HL-60/S4 treated with retinoic acid at 250 ng/mL for 4 days and 3 days (cell line): Measurements from ENCODE around the gene ANKRD27.
"Not testable (repeated sequence)": the region's sequence is repeated elsewhere in the genome, so short reads cannot be mapped to it uniquely, and the experiment has no call there.

Experiments
- in situ Hi-C: fragments of 300-500 bp; cut with MboI; formaldehyde crosslinking; loops from 2 replicates; pipeline ENCODE4 v1.7.0; 2022; ENCODE audit warnings: low sequenced_read_pairs

Gene ANKRD27

DNA sequence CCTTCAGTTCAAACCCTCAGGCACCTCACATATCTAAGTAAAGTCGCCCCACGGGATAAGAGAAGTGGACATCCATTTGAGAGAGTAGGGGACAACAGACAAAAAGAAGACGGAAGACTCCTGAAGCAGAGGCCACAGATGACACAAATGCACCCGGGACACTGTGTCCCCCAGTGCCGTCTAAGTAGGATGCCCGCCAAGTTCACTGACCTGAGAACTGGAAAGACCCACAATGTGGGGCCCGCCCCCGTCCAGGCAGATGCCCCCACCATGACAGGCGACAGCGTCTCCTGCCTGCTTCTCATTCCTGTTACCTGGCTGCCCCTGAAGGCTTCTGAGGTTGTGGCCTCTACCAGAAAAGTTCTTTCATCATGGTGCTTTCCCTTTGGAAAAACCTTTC is 16.9 kb downstream of the ANKRD27 start:
- in situ Hi-C loops, result no loop called here

DNA sequence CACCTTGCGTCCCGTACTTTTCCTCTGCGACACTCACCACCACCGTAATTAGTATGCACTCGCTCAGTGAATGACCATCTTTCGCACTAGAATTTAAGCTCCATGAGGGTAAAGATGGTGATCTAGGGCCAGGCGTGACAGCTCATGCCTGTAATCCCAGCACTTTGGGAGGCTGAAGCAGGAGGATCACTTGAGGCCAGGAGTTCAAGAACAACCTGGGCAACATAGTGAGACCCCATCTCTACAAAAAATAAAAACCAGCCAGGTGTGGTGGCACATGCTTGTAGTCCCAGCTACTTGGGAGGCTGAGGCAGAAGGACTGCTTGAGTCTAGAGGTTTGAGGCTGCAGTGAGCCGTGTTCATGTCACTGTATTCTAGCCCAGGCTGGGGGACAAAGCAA is 18.6 kb downstream of the ANKRD27 start:
- in situ Hi-C loops, result not testable (repeated sequence)

DNA sequence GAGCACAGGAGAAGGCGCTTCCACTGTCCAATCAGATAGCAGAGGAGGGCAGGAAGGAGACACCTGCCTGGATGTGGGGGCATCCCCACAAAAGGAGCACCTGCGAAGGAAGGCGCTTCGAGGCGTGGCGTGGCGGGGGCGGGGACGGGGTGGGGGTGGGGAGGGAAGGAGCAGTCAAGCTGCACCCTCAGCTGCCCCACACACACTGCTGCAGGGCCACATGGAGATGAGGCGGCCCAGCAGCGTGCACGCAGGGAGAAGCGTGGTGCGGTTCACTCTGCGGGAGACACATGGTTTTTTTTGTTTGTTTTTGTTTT is 21.4 kb downstream of the ANKRD27 start:
- in situ Hi-C loops, result no loop called here

DNA sequence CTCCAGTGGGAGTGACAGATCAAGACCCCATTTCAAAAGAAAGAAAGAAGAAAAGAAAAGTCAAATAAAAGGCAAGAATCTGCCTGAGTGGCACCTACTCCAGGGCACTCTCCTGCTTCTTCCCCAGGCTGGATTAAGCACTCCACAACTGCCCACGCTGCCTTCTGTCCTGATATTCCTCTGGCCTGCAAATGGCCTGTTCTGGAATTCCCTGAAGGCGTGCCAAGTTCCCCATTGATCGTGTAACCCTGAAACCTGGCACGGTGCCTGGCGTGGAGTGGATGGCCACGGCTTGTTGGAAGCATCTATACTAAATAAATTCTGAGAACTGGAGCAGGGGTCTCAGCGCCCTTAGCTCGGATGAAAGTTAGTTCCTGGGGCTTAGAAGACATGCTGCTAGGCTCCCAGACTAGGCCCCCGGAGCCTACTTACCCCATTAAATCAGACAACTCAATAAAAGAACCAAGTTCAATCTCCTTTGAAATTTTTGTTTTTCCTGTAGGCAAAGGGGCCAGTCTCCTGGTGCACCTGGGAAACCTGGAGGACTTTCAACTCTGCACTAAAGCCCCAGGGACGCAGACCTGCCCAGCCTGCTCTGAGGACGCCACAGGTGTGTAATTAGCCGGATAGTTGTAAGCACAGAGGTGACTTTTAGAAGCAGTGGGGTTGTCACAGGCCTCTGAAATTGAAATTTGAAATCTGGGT is 21.9 kb downstream of the ANKRD27 start:
- in situ Hi-C loops, result no loop called here

DNA sequence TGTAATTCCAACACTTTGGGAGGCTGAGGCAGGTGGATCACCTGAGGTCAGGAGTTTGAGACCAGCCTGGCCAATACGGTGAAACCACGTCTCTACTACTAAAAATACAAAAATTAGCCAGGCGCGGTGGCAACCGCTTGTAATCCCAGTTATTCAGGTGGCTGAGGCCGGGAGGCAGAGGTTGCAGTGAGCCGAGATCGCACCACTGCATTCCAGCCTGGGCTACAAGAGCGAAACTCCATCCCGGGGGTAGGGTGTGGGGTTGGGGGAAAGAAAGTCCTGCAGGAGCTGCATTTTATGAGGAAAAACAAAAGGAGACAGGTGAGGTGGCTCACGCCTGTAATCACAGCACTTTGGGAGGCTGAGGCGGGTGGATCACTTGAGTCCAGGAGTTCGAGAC is 22.6 kb downstream of the ANKRD27 start:
- in situ Hi-C loops, result not testable (repeated sequence)

DNA sequence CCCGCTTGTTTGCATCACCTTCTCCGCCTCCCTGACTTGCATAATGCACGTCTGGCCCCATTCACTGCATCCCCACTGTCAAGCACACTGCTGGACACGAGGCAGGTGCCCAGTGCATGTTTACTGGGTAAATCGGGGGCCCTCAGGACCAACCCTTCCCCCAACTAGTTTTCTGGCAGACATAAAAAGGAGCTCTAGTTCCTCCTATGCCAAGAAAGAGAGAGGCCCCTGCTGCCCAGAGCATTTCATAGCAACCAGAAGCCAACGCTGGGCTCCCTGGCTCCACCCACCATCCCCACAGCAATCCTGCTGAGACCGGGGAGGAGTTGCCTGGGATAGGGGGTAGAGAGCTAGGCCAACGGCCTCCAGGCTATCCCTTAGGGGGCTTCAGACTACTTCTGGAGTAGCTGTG is 23.2 kb downstream of the ANKRD27 start:
- in situ Hi-C loops, result no loop called here

DNA sequence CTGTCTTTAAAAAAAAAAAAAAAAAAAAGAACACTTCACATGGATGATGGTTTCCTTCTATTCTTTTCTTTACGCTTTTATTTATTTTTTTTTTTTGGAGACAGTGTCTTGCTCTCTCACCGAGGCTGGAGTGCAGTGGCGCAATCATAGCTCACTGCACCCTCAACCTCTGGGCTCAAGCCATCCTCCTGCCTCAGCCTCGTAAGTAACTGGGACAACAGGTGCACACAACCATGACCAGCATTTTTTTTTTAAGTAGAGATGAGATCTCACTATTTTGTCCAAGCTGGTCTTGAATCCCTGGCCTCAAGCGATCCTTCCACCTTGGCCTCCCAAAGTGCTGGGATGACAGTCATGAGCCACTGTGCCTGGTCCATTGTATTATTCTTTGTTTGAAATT is 24.3 kb downstream of the ANKRD27 start:
- in situ Hi-C loops, result no loop called here

DNA sequence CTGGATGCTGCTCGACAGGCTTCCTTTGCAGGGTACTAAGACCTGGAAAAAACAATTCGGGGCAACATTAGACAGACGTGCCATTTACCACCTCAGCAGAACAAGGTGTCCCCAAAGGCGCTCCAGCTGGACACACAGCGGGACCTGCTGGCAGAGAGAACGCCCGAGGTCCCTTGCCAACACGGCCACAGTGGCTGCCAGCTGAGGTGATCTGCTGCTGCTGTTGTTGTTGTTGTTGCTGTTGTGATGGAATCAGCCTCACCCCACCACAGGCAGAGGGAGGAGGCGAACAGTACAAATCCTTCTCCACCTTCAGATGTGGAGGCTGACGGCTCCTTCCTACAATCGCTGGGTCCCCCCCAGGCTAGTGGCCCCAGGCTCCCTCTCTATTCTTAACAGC is 25.2 kb downstream of the ANKRD27 start:
- in situ Hi-C loops, result no loop called here

DNA sequence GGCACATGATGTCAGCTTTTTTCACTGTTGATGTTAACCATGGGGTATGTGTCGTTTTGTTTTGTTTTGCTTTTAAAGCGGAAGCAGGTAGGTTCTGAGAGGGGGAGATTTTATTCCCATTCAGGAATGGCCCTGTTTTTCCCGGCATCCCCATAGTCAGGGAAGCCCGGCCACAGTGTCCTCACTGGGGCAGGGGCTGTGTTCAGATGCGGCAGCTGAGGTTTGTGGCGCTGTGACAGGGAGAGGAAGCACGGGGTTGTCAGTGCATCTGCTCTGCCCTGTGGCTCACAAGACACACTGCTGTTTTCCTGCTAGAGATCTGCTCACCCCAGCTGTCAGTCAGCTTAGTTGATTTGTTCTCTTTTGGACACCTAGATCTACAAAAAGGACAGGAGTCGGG is 27.6 kb downstream of the ANKRD27 start:
- in situ Hi-C loops, result no loop called here

DNA sequence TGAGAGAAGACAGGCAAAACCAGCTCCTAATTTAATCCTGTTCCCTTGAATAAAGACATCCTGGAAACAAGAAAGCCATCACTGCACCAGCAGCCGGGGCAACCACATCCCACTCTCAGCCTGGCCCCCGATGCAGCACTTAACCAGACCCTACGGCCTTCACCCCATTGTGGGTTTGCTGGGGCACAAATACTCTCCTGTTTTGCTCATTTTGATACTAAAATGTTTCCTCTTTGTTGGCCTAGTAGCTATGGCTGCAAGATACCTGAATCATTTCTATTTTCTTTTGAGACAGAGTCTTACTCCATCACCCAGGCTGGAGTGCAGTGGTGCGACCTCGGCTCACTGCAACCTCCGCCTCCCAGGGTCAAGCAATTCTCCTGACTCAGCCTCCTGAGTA is 28.4 kb downstream of the ANKRD27 start:
- in situ Hi-C loops, result no loop called here

DNA sequence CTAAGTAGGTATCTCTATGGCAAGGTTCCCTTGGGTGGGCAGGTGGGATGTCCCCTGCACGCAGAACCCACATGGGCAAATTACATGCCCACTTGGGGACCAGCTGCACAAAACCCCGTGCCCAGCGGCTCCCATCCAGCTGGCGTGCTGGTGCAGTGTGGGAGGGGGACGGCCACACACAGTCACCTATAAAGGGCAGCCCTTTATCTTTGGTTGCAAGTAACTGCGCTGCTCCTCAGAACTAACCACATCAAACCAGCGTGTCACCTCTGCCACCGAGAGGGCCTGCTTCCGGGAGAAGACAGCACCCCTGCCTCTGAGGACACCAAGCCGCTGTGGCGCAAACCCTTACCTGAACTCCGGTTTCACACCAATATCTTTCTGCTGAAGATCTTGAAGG is 32.2 kb downstream of the ANKRD27 start:
- in situ Hi-C loops, result no loop called here

DNA sequence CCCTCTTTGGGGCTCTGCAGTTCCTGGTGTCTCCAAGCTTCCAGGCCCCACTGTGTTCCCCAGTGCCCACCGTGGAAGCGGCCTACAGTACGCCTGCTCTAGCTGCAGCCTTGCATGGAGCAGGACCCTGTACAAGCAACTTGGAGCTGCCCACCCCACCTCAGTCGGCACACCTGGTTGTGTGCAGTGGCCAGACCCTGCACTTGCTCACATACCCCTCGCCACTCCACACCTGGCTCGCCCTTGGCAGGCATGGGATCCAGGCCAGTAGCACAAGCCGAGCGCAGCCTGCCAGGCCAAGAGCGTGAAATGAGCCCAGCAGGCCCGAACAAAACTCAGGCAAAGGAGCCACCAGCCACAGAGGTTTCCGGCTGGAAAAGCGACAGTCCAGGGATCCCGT is 36.4 kb downstream of the ANKRD27 start:
- in situ Hi-C loops, result no loop called here

DNA sequence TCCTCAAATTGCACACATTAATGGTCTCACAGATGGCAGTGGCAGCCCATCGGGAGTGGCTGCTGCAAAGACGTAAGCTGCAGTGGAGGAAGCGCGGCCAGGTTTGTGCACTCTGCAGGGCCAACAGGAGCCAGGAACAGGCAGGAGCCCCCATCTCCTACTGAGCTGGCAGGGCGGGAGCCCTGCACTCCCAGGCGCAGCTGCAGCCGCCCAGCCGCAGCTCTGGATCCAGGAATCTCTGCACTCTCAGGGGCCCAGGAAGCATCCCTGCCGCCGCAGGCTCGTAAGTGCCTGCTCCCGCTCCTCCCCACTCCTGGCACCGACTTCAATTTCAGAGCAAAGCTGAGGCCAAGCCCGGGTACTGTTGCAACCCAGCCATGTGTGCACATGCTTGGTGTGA is 37.5 kb downstream of the ANKRD27 start:
- in situ Hi-C loops, result no loop called here

DNA sequence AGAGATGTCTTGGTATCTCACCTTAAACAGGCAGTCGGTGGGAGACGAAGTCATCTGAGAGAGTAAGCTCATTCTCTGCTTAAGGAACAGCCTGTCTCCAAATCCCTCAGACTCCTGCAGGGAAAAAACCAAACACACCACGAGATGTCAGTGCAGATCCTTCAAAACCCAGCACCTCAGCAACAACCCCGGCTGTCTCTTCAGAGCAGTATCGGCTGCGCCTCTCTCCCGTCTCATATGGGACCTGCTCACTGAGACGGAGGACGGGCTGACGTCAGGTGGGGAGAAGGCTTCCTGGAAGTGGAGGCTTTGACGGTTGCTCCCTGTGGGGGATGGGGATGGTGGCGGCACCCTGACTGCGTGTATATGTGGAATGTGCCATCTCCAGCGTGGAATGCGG is 43.6 kb downstream of the ANKRD27 start:
- in situ Hi-C loops, result no loop called here

DNA sequence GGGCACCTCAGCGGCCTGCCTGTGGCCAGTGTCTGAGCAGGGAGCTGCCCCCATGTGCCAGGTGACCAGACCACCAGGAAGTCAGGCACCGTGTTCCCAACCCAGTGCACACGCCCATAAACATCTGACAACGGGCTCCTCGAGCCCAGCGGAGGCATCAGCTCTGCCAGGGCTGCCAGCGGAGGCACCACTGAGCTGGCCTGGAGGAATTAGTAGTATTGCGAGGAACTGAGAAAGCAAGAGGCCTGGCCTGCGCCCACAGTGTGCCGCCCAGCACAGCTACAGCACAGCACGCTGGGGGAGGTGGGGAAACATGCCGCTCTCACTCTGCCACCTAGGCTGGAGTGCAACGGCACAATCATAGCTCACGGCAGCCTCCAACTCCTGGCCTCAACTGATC is 44.6 kb downstream of the ANKRD27 start:
- in situ Hi-C loops, result no loop called here

DNA sequence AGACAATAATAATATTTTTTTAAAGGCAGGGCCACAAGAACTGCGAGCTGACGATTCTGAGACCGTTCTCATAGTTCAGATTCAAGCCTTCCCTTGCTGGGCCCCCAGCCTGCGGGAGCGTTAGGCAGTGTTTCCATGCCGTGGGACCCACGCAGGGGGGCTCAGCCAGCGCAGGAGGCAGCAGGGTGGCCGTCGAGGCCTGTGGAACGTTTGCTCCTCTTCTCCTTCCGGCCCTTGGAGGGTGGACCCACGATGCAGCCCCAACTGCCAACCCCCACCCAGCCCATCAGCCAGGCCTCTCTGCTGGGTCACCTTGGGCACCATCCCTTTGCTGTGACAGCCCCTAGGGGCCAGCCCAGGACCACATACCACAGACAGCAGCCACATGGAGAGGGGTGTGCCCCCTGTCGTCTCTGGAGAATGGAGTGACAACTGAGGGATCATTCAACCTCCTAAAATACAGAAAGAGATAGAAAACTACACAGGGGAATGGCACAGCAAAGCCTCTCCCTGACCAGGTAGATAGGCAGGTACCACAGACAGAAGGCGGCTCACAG is 47.2 kb downstream of the ANKRD27 start:
- in situ Hi-C loops, result no loop called here

DNA sequence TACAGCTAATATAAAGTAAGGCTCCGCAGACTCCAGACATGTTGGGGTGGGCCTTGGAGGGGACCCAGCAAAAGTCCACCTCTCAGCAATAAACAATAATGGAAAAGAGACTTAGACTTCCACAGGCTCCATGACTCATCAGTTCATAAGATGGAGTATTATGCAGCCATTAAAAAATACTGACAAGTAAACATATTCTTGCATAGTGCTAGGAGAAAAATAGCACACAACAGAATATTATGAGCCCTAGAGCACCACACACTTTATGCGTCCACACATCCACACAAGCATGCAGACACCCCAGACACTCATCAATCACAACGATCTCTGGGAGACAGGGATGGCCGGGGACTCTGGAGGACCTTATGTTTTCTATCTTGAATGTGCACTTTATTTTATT is 48.0 kb downstream of the ANKRD27 start:
- in situ Hi-C loops, result no loop called here

DNA sequence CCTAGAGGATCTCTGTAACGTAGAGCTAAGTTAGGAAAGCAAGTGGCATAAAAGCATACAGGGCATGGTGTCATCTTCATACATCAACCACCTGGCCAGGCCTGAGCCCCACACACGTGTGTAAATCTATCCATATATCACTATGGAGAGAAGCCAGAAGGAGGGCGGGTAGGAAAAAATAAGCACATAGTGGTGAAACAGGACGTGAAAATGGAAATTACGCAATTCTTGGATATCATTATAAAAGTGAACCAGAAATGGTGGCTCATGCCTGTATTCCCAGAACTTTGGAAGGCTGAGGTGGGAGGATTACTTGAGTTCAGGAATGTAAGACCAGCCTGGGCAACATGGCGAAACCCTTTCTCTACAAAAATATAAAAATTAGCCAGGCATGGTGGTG is 50.6 kb downstream of the ANKRD27 start:
- in situ Hi-C loops, result no loop called here

DNA sequence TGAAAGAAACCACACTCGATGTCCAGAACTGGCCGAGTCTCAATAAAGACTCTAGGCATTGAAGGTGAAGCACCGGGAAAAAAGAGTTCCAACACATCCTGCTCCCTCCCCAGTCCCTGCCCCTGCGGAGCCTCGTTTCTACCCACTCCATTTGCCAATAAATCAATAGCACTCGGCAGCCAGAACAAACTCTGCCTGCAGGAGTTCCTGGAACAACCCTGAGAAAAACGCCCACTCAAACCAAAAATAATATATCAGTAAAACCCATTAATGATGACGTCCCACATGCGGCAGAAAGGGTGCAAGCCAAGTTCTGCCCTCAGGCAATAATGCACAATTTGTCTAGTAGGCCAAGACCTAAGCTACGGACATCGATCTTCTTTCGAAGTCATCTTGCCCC is 53.0 kb downstream of the ANKRD27 start:
- in situ Hi-C loops, result no loop called here

DNA sequence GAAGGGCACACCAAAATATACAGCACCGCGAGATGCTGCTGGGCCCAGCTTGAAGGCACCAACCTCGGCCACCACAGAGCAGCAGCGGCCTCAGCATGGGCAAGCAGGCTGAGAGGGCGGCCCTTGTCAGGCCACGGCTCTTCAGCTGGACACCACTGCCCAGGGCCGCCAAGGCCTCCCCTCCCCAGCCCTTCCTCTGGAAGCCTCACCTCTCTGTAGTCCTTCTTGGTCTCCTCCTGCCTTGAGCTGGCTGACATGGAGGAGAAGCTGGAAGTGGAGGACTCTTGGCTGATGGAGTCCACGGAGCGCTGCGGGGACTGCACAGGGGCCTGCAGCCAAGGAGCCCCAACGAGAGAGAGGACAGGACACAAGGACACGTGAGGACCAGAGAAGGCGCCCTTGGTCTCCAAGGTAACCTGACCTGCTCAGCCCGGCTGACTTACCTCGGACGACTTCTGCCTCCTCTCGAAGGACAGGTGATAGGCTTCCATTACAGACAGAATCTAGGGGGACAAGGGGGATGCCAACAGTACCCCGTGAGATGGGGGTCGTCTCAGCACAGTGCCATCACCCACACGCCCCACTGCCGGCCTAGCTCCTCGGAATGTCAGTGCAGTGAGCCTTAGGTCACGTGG is 55.8 kb downstream of the ANKRD27 start:
- in situ Hi-C loops, result no loop called here

DNA sequence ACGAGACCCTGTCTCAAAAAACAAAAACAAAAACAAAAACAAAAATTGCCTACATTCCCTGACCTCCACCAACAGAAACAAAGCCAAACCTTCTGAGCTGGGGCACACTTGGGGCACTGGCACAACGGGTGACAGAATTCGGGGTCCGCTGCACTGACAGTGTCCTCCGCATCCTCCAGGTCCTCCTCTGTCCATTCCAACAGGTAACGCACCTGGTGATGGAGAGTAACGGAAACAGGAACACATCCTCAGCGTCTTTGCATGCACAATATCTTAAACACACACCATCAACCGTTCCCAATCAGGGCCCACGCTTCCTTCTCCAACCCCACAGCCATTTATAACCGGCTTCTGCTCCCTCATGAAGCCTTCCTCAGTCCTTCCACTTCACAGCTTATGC is 59.4 kb downstream of the ANKRD27 start:
- in situ Hi-C loops, result no loop called here

DNA sequence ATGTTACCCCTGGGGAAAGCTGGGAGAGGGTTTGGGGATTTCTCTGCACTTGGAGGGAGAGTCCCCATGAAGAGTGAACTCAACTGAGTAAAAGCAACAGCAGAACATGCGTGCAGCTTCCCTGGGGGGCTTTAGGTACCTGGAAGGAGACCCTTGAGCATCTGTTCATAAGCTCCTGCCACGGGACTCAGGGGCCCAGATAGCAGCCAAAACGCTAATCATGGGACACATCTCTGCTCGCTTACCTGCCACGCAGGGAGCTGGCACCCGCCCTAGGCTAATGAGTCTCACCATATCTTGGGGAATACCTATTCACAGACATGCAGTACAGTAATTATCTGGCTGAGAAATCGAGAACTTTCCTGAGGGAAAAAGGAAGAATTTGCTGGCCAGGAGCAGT is 60.1 kb downstream of the ANKRD27 start:
- in situ Hi-C loops, result no loop called here

DNA sequence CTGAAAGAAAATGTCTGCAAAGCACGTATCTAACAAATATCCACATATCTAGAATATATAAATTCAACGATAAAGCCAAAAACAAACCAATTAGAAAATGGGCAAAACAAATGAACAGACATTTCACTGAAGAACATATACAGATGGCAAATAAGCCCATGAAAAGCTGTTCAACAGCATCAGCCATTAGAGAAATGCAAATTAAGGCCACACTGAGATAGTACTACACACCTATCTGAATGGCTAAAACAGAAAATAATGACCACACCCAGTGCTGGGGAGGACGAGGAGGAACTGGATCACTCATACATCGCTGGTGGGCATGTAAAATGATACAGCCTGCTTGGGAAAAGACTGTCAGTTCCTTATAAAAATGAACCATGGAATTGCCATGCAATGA is 62.0 kb downstream of the ANKRD27 start:
- in situ Hi-C loops, result no loop called here
